Peyer's patch (tissue), 4 donors: ENCODE data around the gene DIPK1B.

Source experiments
- CTCF ChIP-seq, 6 experiments: fragments of 450-650 bp in 4 of 6; fragments of 200-600 bp in 2 of 6; sonication (generic) in 1 of 6; IDR thresholded peaks; one replicate each; pipeline ENCODE4 v1.5.1; 2017 to 2019; ENCODE audit warnings: antibody characterized with exemption in 6 of 6, mild to moderate bottlenecking in 3 of 6, moderate library complexity in 1 of 6
- POLR2A ChIP-seq, 2 donors: fragments of 450-650 bp; IDR thresholded peaks; one replicate each; pipeline ENCODE4 v1.5.1; 2017; ENCODE audit warnings: antibody characterized with exemption in 2 of 2, mild to moderate bottlenecking in 2 of 2, moderate library complexity in 2 of 2

GRCh38 chr9:136684799-136685198 lies 27.6 kb upstream of the DIPK1B start:
- TF ChIP-seq CTCF (IDR thresholded peaks at IDR 0.05) (no peak), POLR2A (IDR thresholded peaks at IDR 0.05) (no peak)
